Uterus (tissue), 4 donors: ENCODE results near the gene HUNK. TPM values are rescaled to one million over a fixed set of nuclear protein-coding genes. Genes with fewer than 3 reads are reported as not detected.
"Not testable (repeated sequence)": the region's sequence is repeated elsewhere in the genome, so short reads cannot be mapped to it uniquely, and the experiment has no call there.

Experiments used
- DNase-seq, 2 donors: peaks; one replicate each; pipeline ENCODE4 v3.0.0-alpha.2; 2019 to 2020
- H3K27ac ChIP-seq, 2 donors: fragments of 200-600 bp; sonication (generic); 1 replicate in 1 of 2; 2 replicates in 1 of 2; pipeline ENCODE4 v1.5.1; 2016 to 2018
- H3K27me3 ChIP-seq, 2 donors: fragments of 200-600 bp; sonication (generic); one replicate each; pipeline ENCODE4 v1.5.1; 2018 to 2019; ENCODE audit warnings: control low read depth in 1 of 2
- H3K36me3 ChIP-seq, 2 donors: fragments of 200-600 bp; sonication (generic); one replicate each; pipeline ENCODE4 v1.5.1; 2019; ENCODE audit warnings: control low read depth in 1 of 2
- H3K4me1 ChIP-seq, 2 donors: fragments of 200-600 bp; sonication (generic); one replicate each; pipeline ENCODE4 v1.5.1; 2018 to 2019; ENCODE audit warnings: control low read depth in 1 of 2
- H3K4me3 ChIP-seq, 2 donors: fragments of 200-600 bp; sonication (generic); 1 replicate in 1 of 2; 2 replicates in 1 of 2; pipeline ENCODE4 v1.5.1; 2018 to 2019; ENCODE audit warnings: mild to moderate bottlenecking in 1 of 2
- H3K9me3 ChIP-seq, 2 donors: fragments of 200-600 bp; sonication (generic); one replicate each; pipeline ENCODE4 v1.5.1; 2019; ENCODE audit warnings: control low read depth in 1 of 2
- POLR2A ChIP-seq, 2 donors: fragments of 450-650 bp; IDR thresholded peaks; one replicate each; pipeline ENCODE4 v1.6.1; 2016; ENCODE audit warnings: antibody characterized with exemption in 2 of 2, mild to moderate bottlenecking in 1 of 2, moderate library complexity in 1 of 2
- intact Hi-C: fragments of 100-400 bp; cut with DNase I; formaldehyde crosslinking; loops from one replicate; pipeline ENCODE4 v1.15.1; 2023; ENCODE audit warnings: low total_unique reads
- total RNA-seq, 4 donors: library from RNA; depleted of rRNA in 3 of 4; stranded (reverse); fragments of >200 nt in 3 of 4; gene quantifications; one replicate each; pipeline versions ENCODE4 v1.1.0 to v1.2.4, GENCODE V29; 2014 to 2023
- TF ChIP-seq, protein P1 (sequence below), 4 experiments: fragments of 200-600 bp in 2 of 4; fragments of 450-650 bp in 2 of 4; sonication (generic) in 2 of 4; IDR thresholded peaks; one replicate each; pipeline ENCODE4 v1.5.1; 2016 to 2019; ENCODE audit warnings: antibody characterized with exemption in 4 of 4, mild to moderate bottlenecking in 2 of 4, moderate library complexity in 1 of 4
- donor health status: DM: yes; HTN: yes; CAD: no.

The HUNK gene
- total RNA-seq, 4 donors from 2014 or later = 1.5 to 8.8 (median 4.6) TPM

DNA sequence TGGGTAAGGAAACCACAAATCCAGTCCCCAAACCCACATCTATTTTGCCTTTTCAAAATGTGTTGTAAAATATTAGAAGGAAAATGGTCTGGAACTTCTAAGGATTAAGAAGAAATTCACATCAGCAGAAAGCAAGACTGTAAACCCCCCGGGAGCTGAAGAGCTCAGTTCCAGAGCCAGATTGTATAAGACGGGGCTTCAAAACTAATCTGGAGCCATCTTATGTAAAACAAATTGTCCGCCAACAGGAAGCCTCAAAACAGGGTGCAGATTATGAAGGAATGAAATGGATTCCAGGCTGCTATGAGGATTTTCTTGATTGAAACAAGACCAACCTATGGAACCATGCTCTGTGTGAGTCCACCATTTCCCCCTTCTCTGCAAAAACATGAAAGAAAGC lies 25.1 kb upstream of the HUNK start:
- DNase-seq = no peak
- TF ChIP-seq POLR2A (IDR thresholded peaks at IDR 0.05) = no peak
- TF ChIP-seq, protein P1, sequence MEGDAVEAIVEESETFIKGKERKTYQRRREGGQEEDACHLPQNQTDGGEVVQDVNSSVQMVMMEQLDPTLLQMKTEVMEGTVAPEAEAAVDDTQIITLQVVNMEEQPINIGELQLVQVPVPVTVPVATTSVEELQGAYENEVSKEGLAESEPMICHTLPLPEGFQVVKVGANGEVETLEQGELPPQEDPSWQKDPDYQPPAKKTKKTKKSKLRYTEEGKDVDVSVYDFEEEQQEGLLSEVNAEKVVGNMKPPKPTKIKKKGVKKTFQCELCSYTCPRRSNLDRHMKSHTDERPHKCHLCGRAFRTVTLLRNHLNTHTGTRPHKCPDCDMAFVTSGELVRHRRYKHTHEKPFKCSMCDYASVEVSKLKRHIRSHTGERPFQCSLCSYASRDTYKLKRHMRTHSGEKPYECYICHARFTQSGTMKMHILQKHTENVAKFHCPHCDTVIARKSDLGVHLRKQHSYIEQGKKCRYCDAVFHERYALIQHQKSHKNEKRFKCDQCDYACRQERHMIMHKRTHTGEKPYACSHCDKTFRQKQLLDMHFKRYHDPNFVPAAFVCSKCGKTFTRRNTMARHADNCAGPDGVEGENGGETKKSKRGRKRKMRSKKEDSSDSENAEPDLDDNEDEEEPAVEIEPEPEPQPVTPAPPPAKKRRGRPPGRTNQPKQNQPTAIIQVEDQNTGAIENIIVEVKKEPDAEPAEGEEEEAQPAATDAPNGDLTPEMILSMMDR (IDR thresholded peaks at IDR 0.05) = no peak
- Histone ChIP-seq H3K27ac (no peak overlapping the region), H3K4me3 (no peak overlapping the region), H3K4me1 (no peaks in the 10 kb centered on the region), H3K9me3 (no peaks in the 10 kb centered on the region), H3K27me3 (no peaks in the 10 kb centered on the region), H3K36me3 (no peaks in the 10 kb centered on the region)
- intact Hi-C loops = no loop called here

DNA sequence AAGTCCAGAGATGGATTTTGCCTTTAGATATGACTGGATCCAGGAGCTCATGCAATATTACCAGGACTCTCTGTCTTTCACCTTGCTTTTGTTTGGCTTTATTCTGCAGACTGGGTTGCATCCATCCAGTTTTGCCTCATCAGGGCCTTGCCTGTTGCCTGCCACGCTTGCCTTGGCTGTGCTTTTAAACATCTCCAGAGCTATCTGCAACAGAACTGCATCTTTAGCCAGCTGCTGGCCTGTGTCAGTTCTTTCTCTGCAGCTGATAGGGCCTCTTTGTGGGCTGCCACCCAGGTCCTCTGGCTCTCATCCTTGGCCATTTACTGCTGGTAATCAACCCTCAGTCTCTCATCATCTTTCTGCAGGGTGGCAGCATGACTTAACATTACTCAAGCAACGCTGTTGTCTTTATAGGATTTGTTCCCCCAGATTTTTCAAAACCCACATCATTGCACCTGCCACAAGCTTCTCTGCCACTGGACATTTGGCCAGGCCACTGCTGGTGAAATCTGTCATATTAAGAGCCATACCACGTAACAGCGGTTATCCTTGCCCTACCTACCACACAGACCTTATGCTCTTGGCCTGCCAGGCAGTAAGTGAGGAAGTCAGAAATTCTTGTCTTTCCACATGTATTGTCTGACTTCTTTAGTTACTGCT lies 24.4 kb upstream of the HUNK start:
- no peak for TF ChIP-seq POLR2A (IDR thresholded peaks at IDR 0.05)
- TF ChIP-seq, protein P1 (IDR thresholded peaks at IDR 0.05) = no peak
- Histone ChIP-seq H3K9me3 (no peaks in the 10 kb centered on the region), H3K36me3 (no peaks in the 10 kb centered on the region), H3K27ac (no peak overlapping the region), H3K4me1 (no peaks in the 10 kb centered on the region), H3K4me3 (no peak overlapping the region), H3K27me3 (no peaks in the 10 kb centered on the region)
- intact Hi-C loops = no loop called here
- DNase-seq = no peak

DNA sequence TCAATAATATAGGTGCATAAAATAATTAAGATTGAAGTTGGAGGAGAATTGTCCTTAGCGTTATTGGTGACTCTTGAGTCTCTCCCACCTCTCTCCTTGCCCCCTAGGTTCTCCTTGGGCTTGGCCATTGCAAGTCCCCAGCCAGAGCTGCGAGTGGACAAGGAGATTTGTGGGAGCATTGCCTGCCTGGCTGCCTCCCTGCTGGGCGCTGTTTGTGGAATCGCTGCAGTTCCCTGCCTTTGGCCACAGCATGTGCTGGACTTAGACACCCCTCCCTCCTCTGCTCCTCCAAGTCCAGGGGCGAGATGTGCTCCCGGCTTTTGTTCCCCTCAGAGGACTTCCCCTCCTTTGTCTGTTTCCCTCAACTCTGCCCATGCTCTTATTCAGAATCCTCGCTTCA lies 21.9 kb upstream of the HUNK start:
- intact Hi-C loops = no loop called here
- DNase-seq = no peak
- no peaks in the 10 kb centered on the region for H3K4me1 ChIP-seq

DNA sequence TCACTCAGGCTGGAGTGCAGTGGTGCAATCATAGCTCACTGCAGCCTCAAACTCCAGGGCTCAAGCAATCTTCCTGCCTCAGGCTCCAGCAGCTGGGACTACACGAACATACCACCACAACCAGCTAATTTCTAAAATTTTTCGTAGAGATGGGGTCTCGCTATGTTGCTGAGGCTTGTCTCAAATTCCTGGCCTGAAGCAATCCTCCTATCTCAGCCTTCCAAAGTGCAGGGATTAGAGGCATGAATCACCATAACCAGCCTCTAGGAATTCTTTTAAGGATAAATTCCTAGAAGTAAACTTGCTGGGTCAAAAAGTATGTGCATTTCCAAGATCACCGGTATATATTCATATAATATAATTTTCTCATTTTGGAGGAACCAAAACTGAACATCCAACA lies 17.6 kb upstream of the HUNK start:
- H3K27me3 ChIP-seq = no peaks in the 10 kb centered on the region
- intact Hi-C loops = no loop called here

More for the DNA sequence above, 21.9 kb upstream of the HUNK start:
- Histone ChIP-seq H3K9me3 (no peaks in the 10 kb centered on the region), H3K36me3 (no peaks in the 10 kb centered on the region), H3K27ac (no peak overlapping the region), H3K27me3 (no peaks in the 10 kb centered on the region), H3K4me3 (no peak overlapping the region)
- TF ChIP-seq, protein P1 (IDR thresholded peaks at IDR 0.05) = no peak
- no peak for TF ChIP-seq POLR2A (IDR thresholded peaks at IDR 0.05)

DNA sequence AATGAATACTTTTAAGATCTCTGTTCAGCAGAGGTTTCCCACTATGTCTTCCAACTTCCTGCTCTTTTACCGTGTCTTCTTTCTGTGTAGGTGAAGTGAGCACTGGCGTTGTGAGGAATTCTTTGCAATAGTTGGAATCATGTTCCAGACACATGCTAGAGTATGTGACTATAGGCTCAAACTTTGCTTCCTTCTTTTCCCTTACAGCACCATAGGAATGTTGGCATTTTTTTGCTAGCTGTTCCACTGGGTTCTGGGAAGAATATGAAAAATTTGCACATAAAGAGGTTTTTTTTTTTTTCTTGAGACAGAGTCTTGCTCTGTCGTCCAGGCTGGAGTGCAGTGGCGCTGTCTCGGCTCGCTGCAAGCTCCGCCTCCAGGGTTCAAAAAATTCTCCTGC lies 15.7 kb upstream of the HUNK start:
- H3K27me3 ChIP-seq = no peaks in the 10 kb centered on the region
- no peaks in the 10 kb centered on the region for H3K4me1 ChIP-seq
- no peaks in the 10 kb centered on the region for H3K9me3 ChIP-seq
- intact Hi-C loops = no loop called here
- no peak for TF ChIP-seq POLR2A (IDR thresholded peaks at IDR 0.05)
- TF ChIP-seq, protein P1 (IDR thresholded peaks at IDR 0.05) = no peak
- no peak overlapping the region for H3K4me3 ChIP-seq
- DNase-seq = no peak
- H3K27ac ChIP-seq = no peak overlapping the region
- H3K36me3 ChIP-seq = no peaks in the 10 kb centered on the region

More for the DNA sequence above, 17.6 kb upstream of the HUNK start:
- Histone ChIP-seq H3K4me3 (no peak overlapping the region), H3K27ac (no peak overlapping the region), H3K9me3 (no peaks in the 10 kb centered on the region), H3K36me3 (no peaks in the 10 kb centered on the region), H3K4me1 (no peaks in the 10 kb centered on the region)
- no peak for DNase-seq
- TF ChIP-seq, protein P1 (IDR thresholded peaks at IDR 0.05) = no peak
- TF ChIP-seq POLR2A (IDR thresholded peaks at IDR 0.05) = no peak

DNA sequence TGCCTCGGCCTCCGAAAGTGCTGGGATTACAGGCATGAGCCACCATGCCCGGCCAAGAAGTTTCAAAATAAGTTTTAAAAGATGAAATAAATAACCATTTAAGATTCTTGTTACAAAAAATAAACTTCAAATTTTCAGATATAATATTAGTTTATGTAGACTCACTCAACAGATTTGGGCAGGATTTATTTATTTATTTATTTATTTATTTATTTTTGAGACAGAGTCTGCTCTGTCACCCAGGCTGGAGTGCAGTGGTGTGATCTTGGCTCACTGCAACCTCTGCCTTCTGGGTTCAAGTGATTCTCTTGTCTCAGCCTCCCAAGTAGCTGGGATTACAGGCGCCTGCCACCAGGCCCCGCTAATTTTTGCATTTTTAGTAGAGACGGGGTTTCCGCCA lies 15.2 kb upstream of the HUNK start:
- H3K4me3 ChIP-seq, DNase-seq, H3K9me3 ChIP-seq, intact Hi-C loops, H3K4me1 ChIP-seq, H3K27me3 ChIP-seq, H3K36me3 ChIP-seq, H3K27ac ChIP-seq: not testable (repeated sequence)
